Measurements from ENCODE around the gene NOD1.
A peak's percentile ranks its signal among the peaks of the same experiment; 100 is the strongest.
"Not testable (repeated sequence)": the region's sequence is repeated elsewhere in the genome, so short reads cannot be mapped to it uniquely, and the experiment has no call there.

Gene NOD1

DNA sequence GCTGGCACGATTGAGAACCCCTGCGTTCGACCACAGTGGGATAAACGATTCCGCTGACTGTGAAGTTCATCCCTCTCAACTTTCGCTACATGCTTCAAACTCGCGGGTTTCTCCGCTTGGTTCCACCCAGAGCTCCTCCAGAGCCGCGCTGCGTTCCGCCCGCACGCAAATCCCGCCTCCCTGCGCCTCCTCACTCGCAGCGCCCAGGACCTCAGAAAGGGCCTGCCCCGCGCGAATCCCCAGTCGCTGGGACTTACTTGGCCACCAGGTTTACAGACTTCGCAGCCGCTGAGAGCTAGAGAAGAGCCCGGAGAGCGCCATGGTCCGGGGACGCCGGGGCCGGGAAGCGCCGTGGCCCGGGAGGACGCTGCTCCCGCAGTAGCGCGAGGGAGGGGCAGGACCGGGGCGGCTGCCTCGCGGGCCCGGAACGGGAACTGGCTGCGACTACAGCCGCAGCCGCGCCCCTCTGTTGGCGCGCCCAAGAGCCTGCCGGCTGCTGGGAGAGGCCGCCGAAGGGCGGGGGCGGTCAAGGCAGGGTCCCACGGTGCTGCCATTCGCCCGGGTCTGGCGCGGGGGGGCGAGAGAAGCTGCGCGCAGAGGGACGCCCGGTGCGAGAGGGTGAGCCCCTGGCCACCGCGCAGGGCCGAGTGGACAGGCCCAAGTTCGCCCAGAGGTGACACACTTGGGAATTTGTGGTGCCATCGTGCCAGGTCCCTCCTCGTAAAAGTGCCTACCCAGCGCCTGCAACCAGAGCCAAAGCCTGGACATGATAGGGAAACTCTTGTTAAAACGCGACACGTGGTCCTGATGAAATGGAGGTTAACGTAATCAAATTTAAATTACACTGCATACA, at the start of gene NOD1:
Gene NOD1 (minus strand): TSS at position 436 of the 853 bp plus-strand sequence. CDS start 21,863 bp downstream, outside the sequence.
- DNase-seq, result peak; percentile 76

DNA sequence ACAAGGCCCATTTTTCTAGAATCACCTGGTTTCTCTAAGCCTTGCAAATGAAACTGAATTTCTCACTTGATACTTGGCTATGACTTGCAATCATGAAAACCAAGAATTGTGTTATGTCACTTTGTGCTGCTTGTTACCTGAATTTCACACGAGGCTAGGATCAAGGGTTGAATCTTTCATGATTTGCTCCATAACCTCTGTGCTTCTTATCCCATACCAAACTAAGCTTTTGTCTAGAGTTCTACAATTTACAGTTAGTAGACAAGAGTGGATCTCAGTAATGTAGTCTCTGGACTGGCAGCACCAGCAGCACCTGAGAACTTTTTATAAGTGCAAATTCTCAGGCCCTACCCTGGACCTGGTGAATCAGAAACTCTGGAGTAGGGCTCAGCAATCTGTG, 48.7 kb upstream of the NOD1 start:
- DNase-seq, result not testable (repeated sequence)

GRCh38 chr7:30526163-30526562, 47.6 kb upstream of the NOD1 start:
- no peak for DNase-seq

DNA sequence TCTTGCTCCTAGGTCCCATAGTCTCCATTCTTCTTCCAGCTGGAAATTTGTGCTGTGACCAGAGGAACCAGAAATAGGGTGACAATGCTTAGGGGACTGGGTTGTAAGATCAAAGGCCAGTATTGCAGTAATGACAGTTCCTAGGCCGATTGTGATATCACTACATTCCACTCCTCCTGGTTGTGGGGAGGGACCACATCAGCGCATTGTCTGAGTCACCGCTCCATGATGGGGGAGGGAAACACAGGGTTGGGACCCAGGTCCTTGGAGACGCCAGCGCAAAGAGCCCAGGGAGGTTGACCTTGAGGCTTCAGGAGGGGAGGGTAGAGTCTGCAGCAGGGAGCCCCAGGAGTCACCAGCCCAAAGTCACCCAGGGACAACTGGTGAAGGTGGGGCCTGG, 46.8 kb upstream of the NOD1 start:
- DNase-seq, result no peak

GRCh38 chr7:30524545-30524944, 46.0 kb upstream of the NOD1 start:
- peak; percentile 12 for DNase-seq

- DNase-seq, result no peak
Measured at GRCh38 chr7:30523466-30523865, 44.9 kb upstream of the NOD1 start.

- DNase-seq, result no peak
Measured at GRCh38 chr7:30522159-30522558, 43.6 kb upstream of the NOD1 start.

GRCh38 chr7:30521532-30521931, 42.9 kb upstream of the NOD1 start:
- DNase-seq, result no peak

DNA sequence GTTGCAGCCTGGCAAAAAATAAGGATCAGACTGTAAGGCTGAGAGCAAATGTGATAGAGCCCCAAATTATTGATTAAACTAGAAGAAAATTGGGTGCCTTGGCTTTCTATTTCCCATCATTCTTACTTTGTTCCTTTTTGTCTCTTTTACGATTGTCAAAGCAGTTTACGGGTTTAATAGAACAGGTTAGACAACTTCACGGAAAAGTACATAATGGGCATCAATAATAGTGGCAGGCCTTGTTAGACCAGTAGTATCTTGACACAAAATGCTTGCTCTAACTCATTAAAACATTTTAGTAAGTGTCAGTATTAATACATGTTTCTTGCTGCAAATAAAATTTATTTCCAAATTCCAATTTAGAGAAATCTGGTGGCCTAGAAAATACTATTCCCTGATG, 40.5 kb upstream of the NOD1 start:
- DNase-seq, result no peak

DNA sequence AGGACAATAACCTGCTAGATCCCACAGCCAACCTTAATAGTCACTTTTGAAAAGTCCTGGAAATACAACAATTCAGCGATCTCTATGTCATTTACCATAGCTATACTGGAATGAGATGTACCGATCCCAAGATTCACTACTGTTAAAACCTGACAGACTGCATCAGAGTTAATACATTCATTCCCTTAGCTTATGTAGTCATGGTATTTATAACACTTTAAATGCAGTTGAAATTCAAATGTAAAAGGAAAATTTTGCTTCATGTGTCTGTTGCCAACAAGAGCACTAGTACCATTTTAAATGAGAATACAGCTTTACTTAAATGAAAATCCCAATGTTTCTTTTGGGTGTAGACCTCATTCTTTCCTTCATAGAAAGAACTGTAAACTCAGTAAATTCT, 37.2 kb upstream of the NOD1 start:
- DNase-seq, result no peak

- DNase-seq, result no peak
Measured at GRCh38 chr7:30514776-30515175, 36.2 kb upstream of the NOD1 start.

DNA sequence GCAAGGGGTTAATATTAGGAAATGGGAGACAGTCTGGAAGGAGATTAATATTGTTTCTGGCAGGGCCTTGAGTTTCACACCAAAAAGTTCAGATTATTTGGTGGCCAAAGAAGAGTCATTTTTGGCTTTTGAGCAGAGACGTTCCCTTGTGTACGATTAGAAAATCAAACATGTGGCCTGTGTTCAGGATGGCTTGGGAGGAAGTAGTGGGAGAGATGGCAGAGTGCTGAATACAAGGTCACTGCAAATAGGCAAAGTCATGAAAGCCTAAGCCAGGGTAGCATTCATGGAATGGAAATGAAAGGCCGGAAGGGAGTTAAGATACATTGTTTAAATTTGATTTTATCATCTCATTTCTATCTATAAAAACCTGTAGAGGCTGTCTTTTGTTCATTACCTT, 35.6 kb upstream of the NOD1 start:
- DNase-seq, result no peak

- DNase-seq, result no peak
Measured at GRCh38 chr7:30513762-30514161, 35.2 kb upstream of the NOD1 start.

DNA sequence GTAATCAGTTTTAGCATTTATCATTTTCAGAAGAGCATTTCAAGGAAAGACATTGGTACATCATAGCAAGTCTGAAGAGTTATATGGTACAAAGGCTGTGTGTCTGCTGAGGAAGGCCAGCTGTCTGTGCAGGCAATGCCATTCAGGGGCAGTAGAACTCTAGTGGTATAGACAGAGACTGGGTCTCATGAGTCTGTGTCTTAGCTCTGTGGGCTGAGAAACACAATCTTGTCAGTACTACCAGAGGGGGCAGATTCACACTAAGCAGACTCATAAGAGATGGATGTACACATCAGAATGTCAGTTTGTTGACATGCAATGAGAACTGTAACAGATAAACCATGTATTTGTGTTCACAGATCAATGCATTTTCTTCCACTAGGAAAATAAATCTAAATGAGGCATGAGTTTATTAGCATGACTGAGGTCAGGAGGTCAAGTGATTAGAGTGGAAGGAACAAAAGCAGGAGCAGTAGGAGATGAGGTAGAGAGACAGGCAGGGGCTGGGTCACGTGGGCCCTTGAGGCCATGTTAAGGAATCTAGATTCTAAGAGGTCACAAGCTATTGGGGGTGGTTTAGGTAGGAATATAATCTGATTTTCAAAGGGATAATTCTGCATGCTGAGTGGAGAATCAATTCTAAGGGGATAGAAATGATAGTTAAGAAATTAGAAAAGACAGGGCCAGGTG, 33.5 kb upstream of the NOD1 start:
- DNase-seq, result no peak

GRCh38 chr7:30511494-30511893, 32.9 kb upstream of the NOD1 start:
- no peak for DNase-seq

- DNase-seq, result no peak
Measured at GRCh38 chr7:30510124-30511075, 31.8 kb upstream of the NOD1 start.

DNA sequence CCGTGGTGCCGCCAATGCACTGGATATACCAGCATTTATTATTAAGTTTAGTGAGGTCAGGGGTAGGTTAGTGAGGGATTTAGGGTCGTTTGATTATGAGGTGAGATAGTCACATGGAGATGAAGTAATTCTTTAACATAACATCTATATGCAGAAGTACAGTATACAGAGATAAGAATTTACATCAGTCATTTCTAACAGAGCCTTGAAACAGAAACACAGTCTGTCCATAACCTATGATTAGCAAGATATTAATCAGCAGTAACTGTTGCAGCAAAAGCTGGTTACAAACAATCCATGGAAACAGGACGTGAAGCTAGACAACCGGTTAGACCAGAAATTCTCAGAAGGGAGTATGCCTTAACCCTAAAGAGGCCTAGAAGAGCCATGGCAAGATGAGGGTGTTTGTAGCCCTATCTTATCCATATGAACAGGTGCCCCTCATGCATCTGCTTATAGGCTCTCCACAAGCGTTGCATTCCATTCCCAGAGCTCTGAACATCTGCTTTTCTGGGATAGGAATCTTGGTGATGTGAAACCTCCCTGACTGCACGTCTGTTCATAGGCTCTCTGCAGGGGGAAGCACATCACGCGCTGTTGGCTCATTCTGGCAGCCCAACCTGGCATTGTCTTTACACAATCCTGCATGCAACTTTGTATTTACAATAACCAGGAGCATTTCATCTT, 30.7 kb upstream of the NOD1 start:
- DNase-seq, result not testable (repeated sequence)

DNA sequence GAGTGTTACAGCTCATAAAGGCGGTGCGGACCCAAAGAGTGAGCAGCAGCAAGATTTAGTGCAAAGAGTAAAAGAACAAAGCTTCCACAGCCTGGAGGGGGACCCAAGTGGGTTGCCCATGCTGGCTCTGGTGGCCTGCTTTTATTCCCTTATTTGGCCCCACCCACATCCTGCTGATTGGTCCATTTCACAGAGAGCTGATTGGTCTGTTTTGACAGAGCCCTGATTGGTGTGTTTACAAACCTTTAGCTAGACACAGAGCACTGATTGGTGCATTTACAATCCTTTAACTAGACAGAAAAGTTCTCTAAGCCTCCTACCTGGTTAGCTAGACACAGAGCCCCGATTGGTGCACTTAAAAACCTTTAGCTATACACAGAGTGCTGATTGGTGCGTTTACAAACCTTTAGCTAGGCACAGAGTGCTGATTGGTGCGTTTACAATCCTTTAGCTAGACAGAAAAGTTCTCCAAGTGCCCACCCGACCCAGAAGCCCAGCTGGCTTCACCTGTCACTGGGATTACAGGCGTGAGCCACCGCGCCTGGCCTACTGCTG, 28.8 kb upstream of the NOD1 start:
- DNase-seq, result not testable (repeated sequence)

DNA sequence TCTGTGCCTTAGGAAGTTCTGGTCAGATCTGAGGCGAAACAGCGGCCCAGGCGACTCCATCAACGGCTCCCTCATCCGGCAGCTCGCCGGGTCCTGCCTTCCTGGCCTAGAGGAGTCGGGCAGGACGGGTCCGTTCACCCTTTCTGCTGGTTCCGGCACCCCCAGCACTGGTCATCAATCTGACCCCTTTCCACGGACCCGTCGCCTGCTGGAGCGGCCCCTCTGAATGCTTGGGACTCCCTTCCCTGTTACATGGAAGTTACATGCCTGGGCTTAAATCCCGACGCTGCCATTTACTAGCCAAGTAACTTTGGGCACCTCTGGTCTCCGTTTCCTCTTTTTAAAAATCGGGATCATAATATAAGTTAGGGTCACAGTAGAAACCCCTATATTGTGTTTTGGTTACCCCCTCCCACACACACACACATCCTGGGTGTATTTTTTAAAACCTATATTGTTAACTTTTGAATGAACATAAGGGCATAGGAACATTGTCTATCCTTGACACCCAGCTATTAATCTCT, 26.7 kb upstream of the NOD1 start:
- no peak for DNase-seq

- peak; percentile 99 for DNase-seq
Measured at GRCh38 chr7:30504301-30505173, 26.0 kb upstream of the NOD1 start, which contains the start of gene GGCT. GGCT (minus strand) TSS chr7:30504829; CDS start chr7:30504709, 120 bp downstream.
